ENCODE measurements around the gene CBLN2. TPM values are rescaled to one million over a fixed set of nuclear protein-coding genes. Genes with fewer than 3 reads are reported as not detected.

CBLN2 gene
- under 0.01 TPM in 1 of 2 replicates, not detected in the other for total RNA-seq

DNA sequence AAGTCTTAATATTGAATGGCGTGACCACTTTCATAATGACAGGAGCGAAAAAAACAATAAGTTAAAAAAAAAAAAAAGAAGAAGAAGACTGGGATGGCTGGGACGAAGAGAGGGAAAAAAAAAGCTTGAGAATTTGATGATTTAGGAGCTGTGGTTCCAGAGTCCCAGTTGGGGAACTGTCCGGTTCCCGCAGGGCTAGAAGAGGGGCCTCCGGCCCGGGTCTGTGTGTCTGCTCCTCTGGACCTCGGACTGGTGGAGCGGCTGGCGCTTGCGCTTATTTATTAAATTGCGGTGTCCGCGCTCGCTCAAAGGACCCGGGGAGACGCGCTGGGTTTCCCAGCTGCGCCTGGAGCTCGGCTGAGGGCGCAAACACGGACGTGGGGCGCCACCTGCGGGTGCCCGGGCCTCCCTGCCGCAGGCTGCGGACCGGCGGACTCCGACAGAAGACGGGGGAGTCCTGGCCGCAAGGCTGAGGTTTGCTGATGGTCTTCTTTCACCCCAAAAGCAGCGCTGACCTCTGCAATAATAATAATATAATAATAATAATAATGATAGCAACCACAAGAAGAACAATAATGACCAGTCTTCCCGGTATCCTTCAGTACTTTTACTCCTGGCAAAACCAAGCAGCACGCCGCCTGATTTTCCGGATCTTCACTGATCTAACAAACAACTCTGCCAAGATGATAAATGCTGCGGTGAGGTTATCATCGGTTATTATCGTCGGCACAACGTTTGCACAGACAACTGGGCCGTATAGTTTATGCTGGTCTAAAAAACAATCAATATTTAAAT, at the start of gene CBLN2:
CBLN2 (minus strand) TSS at position 251 of the 795 bp plus-strand sequence. CDS start 2,182 bp downstream, outside the sequence.
- DNase-seq (ENCODE audit: low read depth in 2 of 2) = peak; percentile 25 to 65

DNA sequence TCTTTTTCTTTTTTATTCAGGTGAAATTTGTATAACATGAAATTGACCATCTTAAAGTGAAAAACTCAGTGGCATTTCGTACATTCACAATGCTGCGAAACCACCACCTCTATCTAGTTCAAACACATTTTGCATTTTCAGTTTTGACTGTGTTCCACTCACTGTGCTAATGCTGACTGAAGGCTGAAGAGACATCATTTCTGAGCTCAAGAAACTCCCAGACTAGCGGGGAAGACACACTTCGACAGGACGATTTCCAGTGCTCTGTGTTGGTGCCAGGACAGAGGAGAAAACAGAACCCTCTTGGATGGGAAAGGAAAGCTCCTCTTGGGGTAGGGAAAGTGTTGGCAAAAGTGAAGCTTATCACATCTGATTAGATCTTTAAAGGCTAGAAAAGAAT, 44.2 kb upstream of the CBLN2 start:
- DNase-seq (ENCODE audit: low read depth in 2 of 2) = no peak

DNA sequence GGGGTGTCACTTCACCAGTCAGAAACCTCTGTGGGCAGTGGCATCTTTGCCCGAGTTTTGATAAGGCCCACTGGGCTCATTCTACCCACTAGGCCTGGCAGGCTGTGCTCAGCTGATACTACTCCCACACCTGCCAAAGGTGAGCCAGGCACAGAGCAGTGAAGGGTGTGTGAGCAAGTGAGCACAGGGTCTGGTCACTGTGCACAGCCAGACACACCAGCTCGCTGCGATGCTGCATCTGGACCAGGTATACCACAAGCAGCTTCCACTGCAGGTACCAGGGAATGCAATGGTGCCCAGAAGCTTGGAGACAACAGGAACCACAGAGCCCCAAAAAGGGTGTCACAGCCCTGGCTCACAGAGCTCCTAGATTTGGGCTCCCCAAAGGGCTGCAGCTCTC, 40.6 kb upstream of the CBLN2 start:
- no peak for DNase-seq (ENCODE audit: low read depth in 2 of 2)

DNA sequence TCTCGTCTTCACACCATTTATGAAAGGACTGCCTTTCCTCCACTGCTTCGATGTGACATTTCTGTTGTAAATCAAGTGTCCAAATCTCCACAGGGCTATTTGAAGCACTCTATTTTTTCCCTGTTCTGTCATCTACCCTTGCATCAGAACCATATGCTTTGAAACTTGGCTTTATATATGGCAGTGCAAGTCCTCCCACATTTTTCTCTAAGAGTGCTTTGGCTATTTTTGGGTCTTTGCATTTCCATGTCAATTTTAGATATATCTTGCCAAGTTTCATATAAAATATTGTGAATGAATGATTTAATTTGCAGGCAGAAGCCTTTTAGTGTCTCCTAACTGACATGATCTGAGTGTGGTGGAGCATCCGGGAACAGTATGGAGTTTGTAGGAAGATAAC, 37.8 kb upstream of the CBLN2 start:
- no peak for DNase-seq (ENCODE audit: low read depth in 2 of 2)

DNA sequence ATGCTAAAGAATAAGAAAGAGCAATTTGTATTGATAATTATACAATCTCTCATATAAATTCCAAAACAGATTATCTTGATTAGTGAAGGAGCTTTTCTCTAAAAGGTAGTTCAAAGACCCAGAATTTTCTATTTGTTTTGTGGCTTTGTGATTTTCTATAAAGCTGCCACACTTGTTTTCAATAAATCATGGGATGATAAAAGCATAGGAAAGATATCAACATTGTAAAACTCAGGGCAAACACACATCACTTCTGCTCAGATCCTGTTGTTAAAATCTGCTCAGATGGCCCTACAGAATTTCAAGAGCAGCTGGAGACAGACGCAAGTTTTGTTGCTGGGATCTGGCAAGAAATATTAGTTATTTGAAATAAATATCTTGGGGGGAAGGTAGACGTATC, 28.8 kb upstream of the CBLN2 start:
- no peak for DNase-seq (ENCODE audit: low read depth in 2 of 2)

DNA sequence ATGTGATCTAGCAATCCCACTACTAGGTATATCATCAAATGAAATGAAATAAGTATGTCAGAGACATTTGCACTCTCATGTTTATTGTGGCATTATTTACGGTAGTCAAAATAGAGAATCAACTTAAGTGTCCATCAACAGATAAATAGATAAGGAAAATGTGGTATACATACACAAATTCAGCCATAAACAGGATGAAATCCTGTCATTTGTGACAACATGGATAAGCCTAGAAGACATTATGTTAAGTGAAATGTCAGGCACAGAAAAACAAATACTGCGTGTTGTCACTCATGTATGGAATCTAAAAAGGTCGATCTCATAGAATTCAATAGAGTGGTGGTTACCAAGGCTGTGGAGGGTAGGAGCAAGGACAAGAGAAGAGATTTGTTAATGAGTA, 22.1 kb upstream of the CBLN2 start:
- no peak for DNase-seq (ENCODE audit: low read depth in 2 of 2)

DNA sequence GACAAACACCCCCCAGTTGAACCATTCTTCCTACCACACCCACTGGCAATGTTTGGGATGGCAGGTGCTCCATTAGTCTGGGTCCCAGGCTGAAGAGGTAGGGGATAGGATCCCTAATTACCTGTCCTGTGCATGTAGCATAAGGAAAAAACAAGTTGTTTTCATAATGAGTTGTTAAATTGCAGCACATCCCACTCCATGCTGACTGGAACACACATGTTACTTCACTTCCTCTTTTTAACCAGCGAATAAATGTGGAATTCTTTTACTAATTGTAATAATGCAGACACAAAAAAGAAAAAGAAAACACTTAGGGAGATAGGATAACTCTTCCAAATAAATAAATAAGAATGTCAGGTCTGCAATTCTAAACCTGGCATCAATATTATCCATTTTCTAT, 11.8 kb upstream of the CBLN2 start:
- no peak for DNase-seq (ENCODE audit: low read depth in 2 of 2)

DNA sequence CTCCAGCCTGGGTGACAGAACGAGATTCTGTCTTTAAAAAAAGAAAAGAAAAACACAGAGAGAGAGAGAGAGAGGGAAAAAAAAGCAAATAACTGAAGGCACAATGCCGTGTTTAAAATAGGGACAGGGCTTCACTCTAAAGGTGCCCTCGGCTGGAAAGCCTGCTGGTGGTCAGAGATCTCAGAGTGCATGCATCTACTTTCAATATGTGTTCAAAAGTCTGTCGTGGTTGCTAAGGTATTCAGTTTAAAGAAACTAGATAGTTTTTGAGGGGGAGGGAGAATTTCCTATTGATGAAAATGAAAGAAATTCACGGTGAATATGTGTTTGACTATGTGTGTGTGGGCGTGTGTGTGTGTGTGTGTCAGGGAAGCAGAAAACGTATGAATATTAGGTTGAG, 11.0 kb upstream of the CBLN2 start:
- no peak for DNase-seq (ENCODE audit: low read depth in 2 of 2)

DNA sequence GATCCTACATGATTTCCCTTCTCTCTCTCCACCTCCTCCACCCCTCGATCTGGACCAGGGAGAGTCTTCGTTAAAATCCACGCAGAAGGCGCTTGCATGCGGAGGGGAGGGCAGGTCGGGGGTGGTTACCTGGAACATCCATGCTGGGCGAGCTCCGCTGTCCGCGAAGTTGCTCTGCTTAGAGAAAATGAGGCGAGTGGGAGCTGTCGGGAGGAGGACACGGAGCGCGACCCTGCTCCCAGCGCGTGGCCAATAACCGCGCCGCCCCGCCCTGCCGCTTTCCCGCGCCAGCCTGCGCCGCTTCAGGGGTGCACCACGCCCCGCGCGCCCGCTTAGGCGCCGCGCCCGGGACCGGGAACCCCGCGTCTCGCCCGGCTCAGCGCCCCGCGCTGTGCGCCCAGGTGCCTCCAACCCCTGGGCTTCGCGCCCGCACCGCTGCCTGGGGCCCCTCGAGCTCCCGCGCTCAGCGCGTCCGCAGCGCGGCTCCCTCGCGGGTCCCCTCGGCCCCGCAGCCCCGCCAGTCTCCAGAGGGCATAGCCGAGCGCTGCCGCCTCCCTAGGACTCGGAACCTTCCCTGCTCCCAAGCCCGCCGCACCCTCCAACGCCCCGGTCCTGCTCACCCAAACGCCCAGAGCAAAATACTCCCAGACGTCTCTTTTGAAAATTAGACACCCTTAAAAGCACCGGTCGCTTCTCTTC, 636 bp downstream of the CBLN2 start:
- no peak for DNase-seq (ENCODE audit: low read depth in 2 of 2)

DNA sequence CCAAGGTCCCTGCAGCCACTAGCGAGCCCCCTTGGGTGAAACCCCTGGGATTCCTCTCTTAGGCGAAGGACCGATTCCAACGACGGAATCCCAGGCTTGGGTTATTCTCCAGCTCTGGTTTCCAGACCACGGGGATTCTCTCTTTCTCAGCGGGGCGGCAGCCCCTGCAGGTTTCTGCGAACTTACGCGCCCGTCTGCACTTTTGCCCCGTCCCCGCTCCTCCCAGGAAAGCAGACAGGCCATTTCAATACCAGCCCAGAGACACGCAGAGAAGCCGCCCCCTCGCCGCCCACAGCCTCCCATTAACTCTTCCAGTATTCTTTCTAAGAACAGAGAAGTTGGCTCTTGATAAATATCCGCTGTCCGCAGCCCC, 1.2 kb downstream of the CBLN2 start:
- peak in 1 of 2 donors; percentile 4 for DNase-seq (ENCODE audit: low read depth in 2 of 2)

DNA sequence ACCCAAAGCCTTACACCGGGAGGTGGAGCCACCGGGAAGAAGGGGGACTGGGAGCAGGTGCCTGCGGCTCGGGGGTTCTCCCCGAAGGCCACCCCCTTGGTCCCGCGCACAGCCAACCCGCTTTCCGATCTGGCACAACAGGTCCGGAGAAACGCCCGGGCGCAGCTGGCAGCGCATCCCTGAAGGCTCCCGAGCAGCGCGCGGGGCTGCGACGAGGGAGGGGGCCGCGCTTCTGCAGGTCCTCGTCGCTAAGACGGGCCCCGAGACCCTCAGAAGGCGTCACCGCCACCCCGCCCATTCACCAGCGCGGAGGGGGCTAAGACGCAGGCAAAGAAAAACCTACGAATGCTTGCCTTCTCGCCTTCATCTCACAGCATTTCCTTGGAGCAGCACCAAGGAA, 1.8 kb downstream of the CBLN2 start:
- DNase-seq (ENCODE audit: low read depth in 2 of 2) = peak in 1 of 2 donors; percentile 4

DNA sequence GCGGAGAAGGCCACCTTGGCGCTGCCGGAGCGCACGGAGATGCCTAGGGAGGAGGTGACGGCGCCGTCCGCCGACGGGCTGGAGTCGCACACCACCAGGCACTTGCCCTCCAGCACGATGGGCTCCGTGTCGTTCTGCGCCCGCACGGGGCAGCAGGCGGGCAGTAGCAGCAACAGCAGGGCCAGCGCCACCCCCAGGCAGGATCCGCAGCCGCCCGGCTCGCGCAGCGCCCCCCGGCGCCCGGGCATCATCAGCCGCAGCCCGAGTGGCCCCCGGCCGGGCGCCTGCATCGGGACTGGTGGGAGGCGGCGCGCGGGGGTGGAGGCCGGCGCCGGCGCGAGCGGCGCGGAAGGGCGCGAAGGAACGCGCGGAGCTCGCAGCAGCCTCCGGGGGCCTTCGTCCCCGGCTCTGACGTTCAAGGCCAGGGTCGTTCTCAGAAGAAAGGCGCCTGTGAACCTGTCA, 2.2 kb downstream of the CBLN2 start:
- peak in 1 of 2 donors; percentile 1 for DNase-seq (ENCODE audit: low read depth in 2 of 2)

DNA sequence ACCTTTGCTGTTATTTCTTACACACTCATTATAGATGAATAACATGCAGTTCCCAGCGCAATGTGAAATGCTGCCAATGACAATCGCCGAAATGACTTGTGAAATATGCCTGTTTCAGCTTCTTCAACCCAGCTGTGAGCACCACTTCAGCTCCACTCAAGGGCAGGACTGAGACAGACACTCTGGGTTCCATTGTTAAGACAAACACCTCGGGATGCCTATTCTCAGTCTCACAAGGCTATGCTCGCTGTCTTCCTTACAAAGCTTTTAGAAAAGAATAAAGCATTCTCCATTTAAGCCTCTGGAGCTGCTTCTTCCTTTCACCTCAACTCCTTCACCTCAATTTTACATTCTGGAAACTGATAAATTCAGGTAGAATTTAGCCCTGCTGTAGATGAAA, 4.2 kb downstream of the CBLN2 start:
- no peak for DNase-seq (ENCODE audit: low read depth in 2 of 2)

DNA sequence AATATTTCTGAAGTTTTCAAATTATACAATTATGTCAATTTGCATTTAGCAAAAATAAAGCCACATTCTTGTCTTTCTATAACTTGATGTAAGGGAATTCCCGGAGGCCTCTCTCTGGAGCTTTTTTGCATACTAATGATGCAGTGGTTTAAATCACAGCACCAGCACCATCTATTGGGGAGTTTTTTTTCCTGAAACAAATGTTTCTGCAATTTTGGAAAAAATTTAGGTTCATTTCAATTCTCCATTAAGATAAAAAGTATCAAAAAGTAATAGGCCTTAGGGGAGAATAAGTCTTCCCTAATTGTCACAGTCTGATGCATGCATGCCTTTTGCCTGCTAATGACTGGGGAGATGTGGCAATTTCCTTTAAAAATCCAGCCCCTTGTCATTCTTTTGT, 13.5 kb downstream of the CBLN2 start:
- no peak for DNase-seq (ENCODE audit: low read depth in 2 of 2)

DNA sequence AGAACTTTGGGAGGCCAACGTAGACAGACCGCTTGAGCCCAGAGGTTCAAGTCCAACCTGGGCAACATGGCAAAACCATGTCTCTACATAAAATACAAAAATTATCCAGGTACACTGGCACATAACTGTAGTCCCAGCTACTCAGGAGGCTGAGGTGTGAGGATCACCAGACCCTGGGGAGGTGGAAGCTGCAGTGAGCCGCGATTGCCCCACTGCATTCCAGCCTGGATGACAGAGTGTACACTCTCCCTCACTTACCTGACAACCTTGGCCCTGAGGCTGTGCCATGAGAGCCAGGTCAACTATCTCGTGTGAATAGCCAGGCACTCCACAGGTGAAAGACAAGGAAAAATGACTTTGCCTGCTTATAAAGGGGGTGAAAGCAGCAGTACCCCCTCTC, 39.3 kb downstream of the CBLN2 start:
- DNase-seq (ENCODE audit: low read depth in 2 of 2) = no peak

DNA sequence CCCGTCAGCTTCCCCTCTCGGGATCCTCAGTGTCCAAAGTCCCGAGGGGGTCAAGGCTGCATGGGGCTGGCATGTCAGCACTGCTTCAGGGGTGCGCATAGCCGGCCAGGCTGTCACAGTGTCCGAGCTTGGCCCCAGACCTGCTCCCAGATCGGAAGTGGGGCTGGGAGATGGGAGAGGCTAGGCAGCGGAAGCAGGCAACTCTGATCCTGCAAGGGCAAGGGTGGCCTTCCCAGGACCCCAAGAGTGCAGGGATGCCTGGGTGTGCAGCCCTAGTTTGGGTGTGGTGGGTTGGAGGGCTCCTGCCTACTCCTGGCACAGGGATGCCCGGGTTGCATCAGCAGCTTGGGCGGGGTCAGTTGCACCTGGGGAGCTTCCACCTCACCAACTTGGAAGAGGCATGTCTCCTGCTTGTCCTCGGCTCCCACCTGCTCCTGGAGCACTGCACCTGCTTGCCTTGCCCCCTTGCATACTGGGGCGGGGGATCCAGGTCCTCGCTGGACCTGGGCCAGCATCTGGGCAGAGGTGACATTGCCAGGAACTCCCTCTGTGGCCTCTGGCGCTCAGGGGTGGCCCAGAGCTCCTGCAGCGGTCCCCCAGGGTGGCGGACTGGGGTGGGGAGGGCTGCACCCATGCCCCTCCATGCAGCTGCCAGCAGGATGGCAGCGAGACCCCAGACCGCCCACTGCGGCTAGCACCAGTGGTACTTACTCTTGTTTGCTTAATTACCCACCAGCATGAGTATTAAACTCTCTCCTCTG, 41.3 kb downstream of the CBLN2 start:
- no peak for DNase-seq (ENCODE audit: low read depth in 2 of 2)

DNA sequence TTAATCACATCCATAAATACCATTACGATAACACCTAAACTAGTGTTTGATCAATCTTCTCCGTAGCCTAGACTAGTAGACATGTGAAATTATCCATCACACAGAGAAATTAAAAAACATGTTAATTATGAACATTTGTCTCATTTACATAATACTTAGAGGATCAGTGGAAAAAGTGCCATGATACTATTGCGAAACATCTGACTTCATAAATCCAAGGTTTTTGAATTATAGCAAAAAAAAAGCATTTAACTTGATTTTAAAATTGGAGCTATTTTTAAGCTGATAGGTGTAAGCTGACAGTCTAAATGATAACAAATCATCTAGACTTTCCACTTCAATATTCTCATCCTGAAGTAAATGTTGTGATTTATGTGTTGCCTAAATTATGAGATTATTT, 51.6 kb downstream of the CBLN2 start:
- DNase-seq (ENCODE audit: low read depth in 2 of 2) = no peak
